GM19397 (cell line): ENCODE data around the gene PCDH9.

Experiments used
- ATAC-seq: cut with Tn5 transposase; IDR thresholded peaks from one replicate; pipeline ENCODE4 v1.9.1; 2021; ENCODE audit warnings: mild to moderate bottlenecking, moderate library complexity; ENCODE audit not compliant: unreplicated experiment

Gene PCDH9

DNA sequence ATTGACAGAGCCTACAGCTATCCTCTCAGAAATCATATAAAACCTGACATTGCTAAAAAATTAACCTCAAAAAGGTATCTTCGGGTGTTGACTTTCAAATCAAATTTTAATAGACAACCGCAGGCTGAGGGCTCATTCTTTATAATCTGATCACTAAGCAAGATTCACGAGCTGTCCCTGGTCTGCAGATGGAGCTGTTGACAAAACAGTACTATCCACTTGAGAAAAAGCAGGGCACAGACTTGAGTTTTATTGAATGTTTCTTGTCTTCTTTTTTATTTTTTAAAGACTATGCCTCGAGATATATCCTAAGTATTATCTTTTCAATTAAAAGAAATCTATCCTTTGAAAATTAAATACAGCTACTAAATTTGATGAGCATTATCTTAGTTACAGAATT lies 540.5 kb downstream of the PCDH9 start:
- ATAC-seq = no peak

DNA sequence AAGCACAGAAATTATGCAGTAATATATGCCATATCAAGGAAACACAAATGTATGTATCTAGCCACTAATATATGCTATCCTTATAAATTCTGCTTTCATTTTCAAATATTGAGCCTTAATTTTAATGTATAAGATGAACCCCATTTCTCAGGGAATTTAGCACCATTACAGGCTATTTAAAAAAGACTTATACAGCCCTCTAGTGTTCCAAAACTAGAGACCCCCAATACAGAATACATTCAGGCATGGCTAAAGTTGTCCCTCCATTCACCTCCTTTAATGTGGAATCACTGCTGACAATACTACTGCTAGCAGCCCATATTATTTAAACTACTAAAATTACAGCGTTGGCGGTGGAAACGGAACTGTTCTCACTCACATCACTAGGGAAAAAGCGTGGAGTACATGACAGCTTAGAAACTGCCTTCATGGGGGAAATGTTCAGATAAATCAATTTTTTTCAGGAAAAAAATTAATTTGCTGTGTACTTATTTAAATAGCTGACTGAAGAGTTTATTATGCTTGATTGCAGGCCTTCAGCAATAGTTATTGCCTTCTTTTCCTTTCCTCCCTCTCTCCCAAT lies 541.0 kb downstream of the PCDH9 start:
- no peak for ATAC-seq

DNA sequence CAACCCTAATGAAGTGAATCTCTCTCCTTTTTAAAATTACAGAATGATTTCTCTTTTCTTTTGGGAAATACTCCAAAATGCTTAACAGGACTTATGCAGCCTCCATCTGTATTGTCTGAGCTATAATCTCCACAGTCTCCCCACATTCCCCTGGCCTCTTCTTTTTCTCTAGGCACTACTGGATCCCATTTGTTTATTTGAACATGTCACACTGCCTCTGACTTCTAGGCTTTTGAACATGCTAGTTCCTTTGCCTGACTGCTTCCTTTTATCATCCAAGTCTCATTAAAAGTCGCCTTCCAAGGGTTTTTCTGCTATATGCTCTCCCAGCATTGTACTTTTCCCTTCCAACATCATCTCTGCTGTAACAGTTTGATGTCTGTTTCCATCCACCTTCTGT lies 548.7 kb downstream of the PCDH9 start:
- no peak for ATAC-seq

DNA sequence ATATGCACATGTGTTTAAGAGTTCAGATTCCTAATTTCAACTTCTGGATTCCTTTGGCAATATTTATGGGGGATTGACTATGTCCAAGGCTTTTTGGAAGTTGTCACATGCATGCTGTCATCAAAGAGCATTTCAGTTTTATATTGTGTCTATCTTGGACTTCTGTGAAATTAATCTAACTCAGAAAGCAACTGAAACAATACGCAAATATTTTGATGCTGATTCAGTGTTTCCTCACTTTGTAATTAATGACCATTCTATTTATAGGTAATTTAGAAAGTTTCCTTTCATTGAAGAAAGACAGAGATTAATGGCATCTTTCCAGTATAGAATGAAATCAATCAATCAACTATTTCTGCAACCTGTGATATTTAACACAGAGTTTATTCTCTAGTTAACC lies 550.1 kb downstream of the PCDH9 start:
- no peak for ATAC-seq

DNA sequence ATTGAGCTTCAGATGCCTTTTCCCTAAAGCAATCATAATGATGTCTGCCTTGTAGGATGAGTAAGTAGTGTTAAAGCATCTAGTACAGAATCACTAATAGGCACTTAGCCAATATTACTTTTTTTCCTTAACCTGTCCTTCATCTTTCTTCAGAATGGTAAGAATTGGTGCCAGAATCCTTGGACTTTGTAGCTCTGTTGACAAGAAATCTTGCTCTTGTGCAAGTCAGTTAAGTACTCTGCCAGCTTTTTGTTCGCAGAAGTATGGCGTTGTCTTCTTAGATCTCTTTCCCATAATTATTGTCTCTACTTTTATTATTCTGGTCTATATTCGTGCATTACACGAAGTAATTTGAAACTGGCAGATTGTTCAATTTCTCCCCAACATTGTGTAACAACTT lies 554.5 kb downstream of the PCDH9 start:
- ATAC-seq = no peak

DNA sequence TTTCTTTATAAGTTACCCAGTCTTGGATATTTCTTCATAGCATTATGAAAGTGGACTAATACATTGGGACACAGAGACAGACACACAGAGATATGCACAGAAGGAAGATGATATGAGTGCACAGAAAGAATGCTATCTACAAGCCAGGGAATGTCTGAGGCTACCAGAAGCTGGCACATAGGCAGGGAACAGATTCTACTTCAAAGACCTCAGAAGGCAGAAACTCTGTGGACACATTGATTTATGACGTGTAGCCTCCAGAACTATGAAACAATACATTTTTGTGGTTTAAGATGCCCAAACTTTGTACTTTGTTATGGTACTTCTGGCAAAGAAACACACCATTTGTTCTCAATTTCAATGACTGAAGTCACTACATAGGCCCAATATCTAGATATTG lies 556.7 kb downstream of the PCDH9 start:
- no peak for ATAC-seq

DNA sequence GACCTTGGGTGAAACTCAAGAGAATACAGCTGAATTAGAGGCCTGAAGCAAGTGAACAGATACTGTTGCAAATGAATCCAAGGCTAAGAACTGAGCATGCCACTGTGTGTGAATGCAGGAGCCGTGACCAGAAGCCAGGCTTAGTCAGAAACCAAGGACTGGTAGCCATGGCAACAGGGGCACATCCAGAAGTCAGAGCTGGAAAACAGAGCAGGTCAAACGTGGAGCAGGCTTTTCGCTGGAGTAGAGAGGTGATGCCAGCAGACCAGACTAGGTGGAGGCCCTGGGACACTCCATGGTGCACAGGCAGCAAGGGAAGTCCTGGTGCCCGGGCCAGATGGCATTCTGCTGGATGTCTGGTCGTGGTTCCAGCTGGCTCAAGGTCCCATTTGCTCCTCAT lies 564.1 kb downstream of the PCDH9 start:
- ATAC-seq = no peak

GRCh38 chr13:66663711-66664110 lies 566.4 kb downstream of the PCDH9 start:
- ATAC-seq = no peak

DNA sequence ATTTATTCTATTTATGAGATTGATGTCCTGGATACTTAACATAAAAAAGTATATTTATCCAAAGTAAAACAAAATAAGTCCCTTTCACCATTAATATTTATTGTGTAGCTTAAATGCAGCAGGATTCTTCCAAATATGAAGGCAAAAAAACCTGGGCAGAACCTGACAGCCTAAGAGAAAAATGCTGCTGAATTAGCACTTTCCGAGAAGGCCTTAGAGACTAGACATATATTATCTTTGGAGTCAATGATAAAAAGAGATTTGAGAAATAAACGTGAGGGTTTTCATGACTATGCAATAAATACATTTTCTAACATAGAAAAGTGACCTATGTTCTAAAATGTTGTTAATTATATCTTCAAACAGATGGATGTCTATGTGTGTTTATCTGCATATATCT lies 566.9 kb downstream of the PCDH9 start:
- no peak for ATAC-seq

DNA sequence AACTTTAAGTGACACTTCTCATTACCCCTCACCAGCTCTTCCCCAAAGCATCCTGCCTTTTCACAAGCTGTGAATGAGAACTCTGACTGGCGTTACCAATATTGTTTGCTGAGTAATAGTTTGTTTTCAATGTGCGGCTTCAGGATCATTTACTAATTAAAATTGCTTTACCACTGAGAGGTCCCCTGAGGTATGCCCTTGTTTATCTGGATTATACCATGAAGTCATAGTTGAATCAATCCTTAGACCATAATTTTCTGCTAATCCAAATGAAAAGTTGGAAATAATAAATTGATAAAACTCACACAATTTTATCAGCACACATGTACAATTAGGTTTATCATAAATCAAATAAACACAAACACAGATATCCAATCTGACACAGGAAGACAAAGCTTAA lies 568.8 kb downstream of the PCDH9 start:
- ATAC-seq = no peak

DNA sequence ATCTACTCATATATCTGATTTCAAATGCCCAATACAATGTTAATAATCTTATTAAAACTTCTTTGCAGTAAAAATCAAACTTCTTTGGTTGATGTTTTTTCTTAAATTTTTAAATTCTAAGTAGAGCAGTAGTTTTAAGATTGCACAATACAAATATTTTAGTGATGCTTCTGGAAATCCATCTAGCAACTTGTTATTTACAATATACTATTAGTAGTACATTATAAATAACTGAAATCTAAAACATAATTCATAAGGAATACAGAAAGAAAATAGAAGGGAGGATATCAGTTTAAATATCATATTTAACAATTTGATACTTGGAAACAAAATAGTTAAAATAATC lies 569.7 kb downstream of the PCDH9 start:
- ATAC-seq = no peak

- peak; percentile 76 for ATAC-seq
These were observed 570.3 kb downstream of the PCDH9 start for GRCh38 chr13:66659701-66660467.

DNA sequence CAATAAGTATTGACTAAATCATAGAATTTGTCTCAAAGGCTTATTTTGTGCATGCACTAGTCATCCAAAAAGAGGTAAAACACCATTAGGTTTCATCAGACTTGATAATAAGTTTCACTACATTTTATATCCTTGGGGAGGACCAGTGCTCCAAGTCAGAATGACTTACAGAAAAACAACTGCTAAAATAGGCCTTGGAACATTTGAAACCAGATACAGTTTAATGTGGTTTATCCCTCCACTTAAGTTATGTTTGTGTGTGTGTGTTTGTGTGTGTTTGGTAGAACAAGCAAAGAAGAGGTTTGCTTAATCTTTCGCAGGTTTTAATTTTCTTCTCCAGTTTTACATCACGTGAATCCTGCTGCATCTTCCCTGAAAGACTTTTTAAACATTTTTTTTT lies 570.9 kb downstream of the PCDH9 start:
- no peak for ATAC-seq

DNA sequence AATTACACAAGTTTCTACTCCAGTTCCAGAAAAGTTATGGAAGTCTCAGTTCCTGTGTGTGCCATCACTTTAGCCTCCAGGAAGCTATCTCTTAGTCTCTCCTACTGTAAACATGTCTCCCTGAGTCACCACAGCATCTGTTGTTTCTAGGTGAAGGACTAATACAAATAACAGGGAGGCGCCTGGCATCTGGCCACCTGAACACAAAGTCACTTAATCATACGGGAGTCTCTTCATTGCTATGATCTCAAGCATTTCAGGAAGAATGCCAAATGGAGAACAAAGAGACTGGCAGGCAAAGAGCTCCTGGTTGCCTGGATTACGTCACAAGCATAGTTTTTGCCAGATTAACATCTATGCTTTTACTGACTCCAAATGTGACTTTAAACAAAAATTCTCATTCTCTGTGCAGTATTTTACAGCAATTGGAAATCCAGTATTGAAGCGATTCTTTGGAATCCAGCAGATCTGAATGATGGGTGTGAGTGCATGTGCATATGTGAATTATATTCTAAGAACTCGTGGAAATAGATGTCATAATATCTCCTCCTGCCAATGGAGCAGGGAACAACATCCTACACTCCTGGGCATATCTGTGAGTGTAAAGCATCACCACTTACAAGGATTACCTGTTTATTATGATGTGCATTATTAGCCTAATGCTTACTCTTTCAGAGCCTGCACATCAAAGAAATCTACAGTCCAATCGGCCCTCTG lies 572.8 kb downstream of the PCDH9 start:
- no peak for ATAC-seq

- no peak for ATAC-seq
These were observed 574.2 kb downstream of the PCDH9 start for GRCh38 chr13:66655847-66656454.

- ATAC-seq = no peak
These were observed 585.2 kb downstream of the PCDH9 start for GRCh38 chr13:66644855-66645460.

DNA sequence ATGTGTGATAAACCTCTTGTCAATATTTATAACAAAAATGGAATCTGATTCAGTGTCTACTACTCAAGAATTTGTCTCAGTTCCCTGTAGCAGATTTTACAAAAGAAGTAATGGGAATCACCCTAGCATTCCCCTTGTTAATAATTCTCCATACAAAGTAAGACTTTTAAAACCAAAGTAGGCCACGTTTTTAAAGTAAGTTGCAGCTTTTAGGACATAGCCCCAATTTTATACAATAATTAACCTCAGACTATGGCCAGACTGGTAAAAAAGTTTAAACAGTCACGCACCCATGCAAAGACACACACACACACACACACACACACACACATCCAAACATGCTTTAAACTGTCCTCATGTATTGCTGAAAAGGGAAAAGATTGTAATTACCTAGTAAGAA lies 589.9 kb downstream of the PCDH9 start:
- ATAC-seq = peak; percentile 43

- ATAC-seq = no peak
These were observed 591.1 kb downstream of the PCDH9 start for GRCh38 chr13:66639044-66639443.

DNA sequence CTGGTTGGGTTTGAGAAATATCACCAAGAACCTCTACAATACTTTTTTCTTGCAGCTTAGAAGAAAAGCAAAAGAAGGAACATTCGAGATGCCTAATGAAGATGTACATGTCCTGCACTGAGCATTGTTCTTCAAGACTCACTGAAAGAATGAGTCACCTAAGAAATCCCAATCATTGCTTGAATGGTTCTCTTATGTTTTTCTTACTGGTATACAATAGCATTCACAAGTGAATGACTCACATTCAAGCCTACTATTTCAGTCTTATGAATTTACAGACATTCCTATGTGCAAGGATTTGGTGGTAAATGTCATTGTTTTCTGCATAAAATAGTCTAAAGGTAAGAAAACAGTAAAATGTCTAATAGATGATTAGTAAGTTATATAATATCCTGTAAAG lies 594.6 kb downstream of the PCDH9 start:
- ATAC-seq = no peak

- no peak for ATAC-seq
These were observed 595.8 kb downstream of the PCDH9 start for GRCh38 chr13:66634384-66634783.

GRCh38 chr13:66627512-66627911 lies 602.6 kb downstream of the PCDH9 start:
- no peak for ATAC-seq
